ENCODE results near the gene AGAP2. TPM values are rescaled to one million over a fixed set of nuclear protein-coding genes. Genes with fewer than 3 reads are reported as not detected.

AGAP2 gene
- polyA plus RNA-seq, 1 donor (not counting 4 experiments of a cell fraction or from before 2014, with no cell fraction given) = 0.13 TPM

- DNase-seq (ENCODE audit: low read depth, low spot score) (no peak), FAIRE-seq (no peak)
- no peak overlapping the region for H3K9ac ChIP-seq (ENCODE audit: control insufficient read depth, extremely low read depth, insufficient read depth, low read length)
- H3K4me1 ChIP-seq (ENCODE audit: control insufficient read depth, extremely low read depth, insufficient read depth, low read length) = peaks cover 19% of the 10 kb centered on the region
- H3K27me3 ChIP-seq (ENCODE audit: control insufficient read depth, extremely low read depth, insufficient read depth, low read length) = peaks cover 39% of the 10 kb centered on the region
- no peaks in the 10 kb centered on the region for H3K9me1 ChIP-seq (ENCODE audit: control insufficient read depth, extremely low read depth, insufficient read depth, low read length)
- H2AFZ ChIP-seq (ENCODE audit: control insufficient read depth, low read length) = no peak overlapping the region
- no peaks in the 10 kb centered on the region for H3K36me3 ChIP-seq (ENCODE audit: control insufficient read depth in 2 of 2, extremely low read depth in 1 of 2, insufficient read depth in 2 of 2, low read length in 2 of 2)
- no peak overlapping the region for H3K4me2 ChIP-seq (ENCODE audit: control insufficient read depth, extremely low read depth, insufficient read depth, low read depth, low read length)
- H3K79me2 ChIP-seq (ENCODE audit: control insufficient read depth, insufficient read depth, low read length) = peaks cover 13% of the 10 kb centered on the region
- H3K27ac ChIP-seq (ENCODE audit: control insufficient read depth, insufficient read depth, low read length) = no peak overlapping the region
- H4K20me1 ChIP-seq (ENCODE audit: control insufficient read depth, extremely low read depth, insufficient read depth, low read length) = no peaks in the 10 kb centered on the region
- TF ChIP-seq EZH2 (IDR thresholded peaks at IDR 0.05; ENCODE audit: low read length) = no peak
- TF ChIP-seq, protein P1, sequence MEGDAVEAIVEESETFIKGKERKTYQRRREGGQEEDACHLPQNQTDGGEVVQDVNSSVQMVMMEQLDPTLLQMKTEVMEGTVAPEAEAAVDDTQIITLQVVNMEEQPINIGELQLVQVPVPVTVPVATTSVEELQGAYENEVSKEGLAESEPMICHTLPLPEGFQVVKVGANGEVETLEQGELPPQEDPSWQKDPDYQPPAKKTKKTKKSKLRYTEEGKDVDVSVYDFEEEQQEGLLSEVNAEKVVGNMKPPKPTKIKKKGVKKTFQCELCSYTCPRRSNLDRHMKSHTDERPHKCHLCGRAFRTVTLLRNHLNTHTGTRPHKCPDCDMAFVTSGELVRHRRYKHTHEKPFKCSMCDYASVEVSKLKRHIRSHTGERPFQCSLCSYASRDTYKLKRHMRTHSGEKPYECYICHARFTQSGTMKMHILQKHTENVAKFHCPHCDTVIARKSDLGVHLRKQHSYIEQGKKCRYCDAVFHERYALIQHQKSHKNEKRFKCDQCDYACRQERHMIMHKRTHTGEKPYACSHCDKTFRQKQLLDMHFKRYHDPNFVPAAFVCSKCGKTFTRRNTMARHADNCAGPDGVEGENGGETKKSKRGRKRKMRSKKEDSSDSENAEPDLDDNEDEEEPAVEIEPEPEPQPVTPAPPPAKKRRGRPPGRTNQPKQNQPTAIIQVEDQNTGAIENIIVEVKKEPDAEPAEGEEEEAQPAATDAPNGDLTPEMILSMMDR (optimal IDR thresholded peaks at IDR 0.05 in 1 of 3, IDR thresholded peaks at IDR 0.05 in 1 of 3, conservative IDR thresholded peaks at IDR 0.05 in 1 of 3; ENCODE audit: extremely low read depth in 1 of 3, insufficient read depth in 2 of 3, low read length in 3 of 3) = no peak
- dilution Hi-C loops (cut with MboI; ENCODE audit: extremely low pct_ligation_motif_present, low sequenced_read_pairs) = loop anchor here (25.0 kb wide), 1 partner anchor 154 kb away; the partner anchor contains the start of gene PIP4K2C
- H3K9me3 ChIP-seq (ENCODE audit: control insufficient read depth, low read depth, low read length) = no peaks in the 10 kb centered on the region
- H3K4me3 ChIP-seq (ENCODE audit: control insufficient read depth in 2 of 3, extremely low read depth in 1 of 3, insufficient read depth in 2 of 3, low read depth in 1 of 3, low read length in 3 of 3) = no peak overlapping the region
Observed at GRCh38 chr12:57741413-57741789, 2.9 kb upstream of the AGAP2 start.

DNA sequence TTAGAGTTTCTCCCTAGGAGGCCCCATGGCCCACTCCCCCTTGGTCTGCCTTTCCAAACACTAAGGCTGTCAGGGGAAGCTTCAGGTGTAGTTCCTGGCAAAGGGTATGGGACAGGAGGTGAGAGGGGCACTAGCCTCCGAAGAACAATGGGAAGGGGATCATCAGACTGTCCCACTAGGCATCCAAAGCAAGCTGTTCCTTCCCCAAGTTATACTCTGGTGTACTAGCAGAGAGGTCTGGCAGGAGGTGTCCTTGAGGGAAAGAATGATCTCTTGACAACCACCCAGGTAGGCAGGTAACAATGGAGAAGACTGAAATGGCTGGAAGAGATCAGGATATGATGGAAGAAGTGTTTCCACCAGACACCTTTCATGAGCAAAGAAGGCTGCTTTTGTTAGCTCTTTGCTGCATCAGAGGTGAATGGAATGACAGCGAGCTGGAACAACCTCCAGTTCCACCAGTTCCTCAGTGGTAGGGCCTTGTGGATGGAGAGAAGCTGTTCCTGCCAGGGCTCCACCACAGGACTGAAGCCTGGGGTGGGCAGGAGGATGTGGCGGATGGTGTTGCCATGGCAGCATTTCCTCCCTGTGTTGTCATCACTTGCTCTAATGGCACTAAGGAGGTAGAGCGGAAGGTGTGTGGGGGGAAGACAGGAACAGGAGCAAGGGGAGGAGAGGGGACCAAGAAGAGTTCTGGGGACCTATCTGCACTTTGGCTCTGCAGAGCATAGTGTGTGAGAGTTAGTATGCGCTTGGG is 2.3 kb upstream of the AGAP2 start:
- Histone ChIP-seq H2AFZ (ENCODE audit: control insufficient read depth, low read length) (no peak overlapping the region), H3K79me2 (ENCODE audit: control insufficient read depth, insufficient read depth, low read length) (peaks cover 9% of the 10 kb centered on the region), H3K9me3 (ENCODE audit: control insufficient read depth, low read depth, low read length) (no peaks in the 10 kb centered on the region), H4K20me1 (ENCODE audit: control insufficient read depth, extremely low read depth, insufficient read depth, low read length) (no peaks in the 10 kb centered on the region), H3K36me3 (ENCODE audit: control insufficient read depth in 2 of 2, extremely low read depth in 1 of 2, insufficient read depth in 2 of 2, low read length in 2 of 2) (no peaks in the 10 kb centered on the region), H3K4me2 (ENCODE audit: control insufficient read depth, extremely low read depth, insufficient read depth, low read depth, low read length) (no peak overlapping the region), H3K27me3 (ENCODE audit: control insufficient read depth, extremely low read depth, insufficient read depth, low read length) (peaks cover 45% of the 10 kb centered on the region), H3K9ac (ENCODE audit: control insufficient read depth, extremely low read depth, insufficient read depth, low read length) (no peak overlapping the region), H3K27ac (ENCODE audit: control insufficient read depth, insufficient read depth, low read length) (no peak overlapping the region), H3K9me1 (ENCODE audit: control insufficient read depth, extremely low read depth, insufficient read depth, low read length) (no peaks in the 10 kb centered on the region), H3K4me1 (ENCODE audit: control insufficient read depth, extremely low read depth, insufficient read depth, low read length) (peaks cover 20% of the 10 kb centered on the region), H3K4me3 (ENCODE audit: control insufficient read depth in 2 of 3, extremely low read depth in 1 of 3, insufficient read depth in 2 of 3, low read depth in 1 of 3, low read length in 3 of 3) (no peak overlapping the region)
- DNase-seq (ENCODE audit: low read depth, low spot score) = no peak
- TF ChIP-seq, protein P1 (optimal IDR thresholded peaks at IDR 0.05 in 1 of 3, IDR thresholded peaks at IDR 0.05 in 1 of 3, conservative IDR thresholded peaks at IDR 0.05 in 1 of 3; ENCODE audit: extremely low read depth in 1 of 3, insufficient read depth in 2 of 3, low read length in 3 of 3) = no peak
- no peak for TF ChIP-seq EZH2 (IDR thresholded peaks at IDR 0.05; ENCODE audit: low read length)
- dilution Hi-C loops (cut with MboI; ENCODE audit: extremely low pct_ligation_motif_present, low sequenced_read_pairs) = loop anchor here (25.0 kb wide), 1 partner anchor 154 kb away; the partner anchor contains the start of gene PIP4K2C
- FAIRE-seq = no peak
